ENCODE results near the gene GNAQ. TPM values are rescaled to one million over a fixed set of nuclear protein-coding genes. Genes with fewer than 3 reads are reported as not detected.

The GNAQ gene
- polyA plus RNA-seq, 1 of the 3 experiments (the other 2 are of a cell fraction) = 20.9 TPM

GRCh38 chr9:77785341-77785740 is 246.3 kb downstream of the GNAQ start:
- CTCF ChIA-PET = interaction anchor here (0.6 to 2.2 kb wide), 3 partner anchors 34 to 575 kb away, joined by 3 to 6 read pairs (median 3); no protein-coding TSS in a partner anchor
- POLR2A ChIA-PET = no interaction called here
- Histone ChIP-seq H3K9me3 (no peaks in the 10 kb centered on the region), H3K27me3 (ENCODE audit: insufficient read depth) (no peaks in the 10 kb centered on the region), H3K4me1 (ENCODE audit: control insufficient read depth in 1 of 2, insufficient read depth in 2 of 2, low read depth in 1 of 2, low read length in 1 of 2) (peaks cover 0 to 2% of the 10 kb centered on the region in 2 experiments; a peak in 2 of 4 replicates), H3K27ac (ENCODE audit: low read depth in 2 of 2, low read length in 1 of 2) (peak overlapping the region in 1 of 2 experiments; percentile 48; a peak in 1 of 4 replicates), H3K79me2 (ENCODE audit: insufficient read depth) (no peaks in the 10 kb centered on the region; the same call in 1 of the 2 replicates), H2AFZ (ENCODE audit: low read depth) (no peak overlapping the region), H3K9ac (no peak overlapping the region), H3K36me3 (replicated peaks in 1 of 2; ENCODE audit: control insufficient read depth in 1 of 2, insufficient read depth in 2 of 2, low read length in 1 of 2) (peaks cover 22 to 38% of the 10 kb centered on the region in 2 experiments), H4K20me1 (ENCODE audit: insufficient read depth) (peaks cover 3% of the 10 kb centered on the region; the same call in 1 of the 2 replicates), H3F3A (replicated peaks; ENCODE audit: insufficient read depth) (peaks cover 4% of the 10 kb centered on the region), H3K4me2 (no peak overlapping the region), H3K9me2 (no peaks in the 10 kb centered on the region), H3K4me3 (ENCODE audit: low read depth in 2 of 2, low read length in 1 of 2) (no peak overlapping the region)
- 66% methylated on average over 2 of the region's 2 CpGs for WGBS (ENCODE audit: low lambda C conversion rate)
- TF ChIP-seq ZBTB33 (IDR thresholded peaks at IDR 0.05; ENCODE audit: borderline replicate concordance, low read depth) (no peak), GATA2 (CRISPR knock-in tag; IDR thresholded peaks at IDR 0.05) (peak; percentile 61), RAD21 (IDR thresholded peaks at IDR 0.05; ENCODE audit: low read length) (peak; percentile 40)
- peak; percentile 37 for DNase-seq

GRCh38 chr9:77783518-77783917 is 248.1 kb downstream of the GNAQ start:
- Histone ChIP-seq H3K27ac (ENCODE audit: low read depth in 2 of 2, low read length in 1 of 2) (no peak overlapping the region), H2AFZ (ENCODE audit: low read depth) (no peak overlapping the region), H3F3A (replicated peaks; ENCODE audit: insufficient read depth) (peaks cover 4% of the 10 kb centered on the region), H3K9me2 (no peaks in the 10 kb centered on the region), H3K9ac (no peak overlapping the region), H3K27me3 (ENCODE audit: insufficient read depth) (no peaks in the 10 kb centered on the region), H3K4me3 (ENCODE audit: low read depth in 2 of 2, low read length in 1 of 2) (no peak overlapping the region), H3K36me3 (replicated peaks in 1 of 2; ENCODE audit: control insufficient read depth in 1 of 2, insufficient read depth in 2 of 2, low read length in 1 of 2) (peaks cover 21 to 49% of the 10 kb centered on the region in 2 experiments), H4K20me1 (ENCODE audit: insufficient read depth) (peaks cover 3% of the 10 kb centered on the region; the same call in 1 of the 2 replicates), H3K79me2 (ENCODE audit: insufficient read depth) (peaks cover 8% of the 10 kb centered on the region; the same call in 1 of the 2 replicates), H3K9me3 (no peaks in the 10 kb centered on the region; the same call in 1 of the 2 replicates), H3K4me2 (no peak overlapping the region), H3K4me1 (ENCODE audit: control insufficient read depth in 1 of 2, insufficient read depth in 2 of 2, low read depth in 1 of 2, low read length in 1 of 2) (no peaks in the 10 kb centered on the region; a peak in 1 of 4 replicates)
- ChIA-PET POLR2A (no interaction called here), CTCF (no interaction called here)
- 92% methylated on average over 3 of the region's 3 CpGs for WGBS (ENCODE audit: low lambda C conversion rate)
- no peak for TF ChIP-seq EZH2phosphoT487 (IDR thresholded peaks at IDR 0.05; ENCODE audit: borderline replicate concordance, low read depth)
- TF ChIP-seq ZBTB33 (IDR thresholded peaks at IDR 0.05; ENCODE audit: borderline replicate concordance, low read depth) = no peak
- TF ChIP-seq FOSL2 (IDR thresholded peaks at IDR 0.05; ENCODE audit: borderline replicate concordance, low read depth) = no peak
- TF ChIP-seq TCF12 (IDR thresholded peaks at IDR 0.05) = no peak
- TF ChIP-seq RXRA (IDR thresholded peaks at IDR 0.05; ENCODE audit: borderline replicate concordance, low read depth) = no peak
- TF ChIP-seq FOXM1 (IDR thresholded peaks at IDR 0.05; ENCODE audit: low read depth) = no peak
- no peak for TF ChIP-seq USF2 (IDR thresholded peaks at IDR 0.05; ENCODE audit: borderline replicate concordance, low read depth, low read length)
- no peak for TF ChIP-seq RFX5 (IDR thresholded peaks at IDR 0.05; ENCODE audit: low read length)
- no peak for TF ChIP-seq PBX3 (IDR thresholded peaks at IDR 0.05)
- TF ChIP-seq MAX (IDR thresholded peaks at IDR 0.05; ENCODE audit: low read depth) = no peak
- TF ChIP-seq SMC3 (IDR thresholded peaks at IDR 0.05; ENCODE audit: low read depth, low read length) = no peak
- no peak for TF ChIP-seq NRF1 (IDR thresholded peaks at IDR 0.05; ENCODE audit: low read depth, low read length)
- no peak for TF ChIP-seq ELF1 (IDR thresholded peaks at IDR 0.05)
- TF ChIP-seq GABPA (IDR thresholded peaks at IDR 0.05; ENCODE audit: low read depth) = no peak
- no peak for TF ChIP-seq TAF1 (IDR thresholded peaks at IDR 0.05; ENCODE audit: borderline replicate concordance, low read depth, low read length)
- no peak for TF ChIP-seq MEF2A (IDR thresholded peaks at IDR 0.05; ENCODE audit: borderline replicate concordance, low read depth)
- no peak for TF ChIP-seq SIN3A (IDR thresholded peaks at IDR 0.05; ENCODE audit: borderline replicate concordance, low read depth, low read length)
- no peak for TF ChIP-seq CHD2 (IDR thresholded peaks at IDR 0.05; ENCODE audit: low read length, partially characterized antibody)
- DNase-seq = no peak

Data from SK-N-SH (cell line).